Stimulated activated CD4-positive, alpha-beta T cell treated with anti-CD3 and anti-CD28 coated beads, TNF-alpha, amount 100 ng/mL, for 48 hours (primary cell): Measurements from ENCODE around the gene MRPL2.
"Not testable (repeated sequence)": the region's sequence is repeated elsewhere in the genome, so short reads cannot be mapped to it uniquely, and the experiment has no call there.

Experiments
- DNase-seq, 3 donors: peaks; one replicate each; pipeline ENCODE4 v3.0.0-alpha.2; 2020; ENCODE audit warnings: low read depth in 3 of 3

The MRPL2 gene

DNA sequence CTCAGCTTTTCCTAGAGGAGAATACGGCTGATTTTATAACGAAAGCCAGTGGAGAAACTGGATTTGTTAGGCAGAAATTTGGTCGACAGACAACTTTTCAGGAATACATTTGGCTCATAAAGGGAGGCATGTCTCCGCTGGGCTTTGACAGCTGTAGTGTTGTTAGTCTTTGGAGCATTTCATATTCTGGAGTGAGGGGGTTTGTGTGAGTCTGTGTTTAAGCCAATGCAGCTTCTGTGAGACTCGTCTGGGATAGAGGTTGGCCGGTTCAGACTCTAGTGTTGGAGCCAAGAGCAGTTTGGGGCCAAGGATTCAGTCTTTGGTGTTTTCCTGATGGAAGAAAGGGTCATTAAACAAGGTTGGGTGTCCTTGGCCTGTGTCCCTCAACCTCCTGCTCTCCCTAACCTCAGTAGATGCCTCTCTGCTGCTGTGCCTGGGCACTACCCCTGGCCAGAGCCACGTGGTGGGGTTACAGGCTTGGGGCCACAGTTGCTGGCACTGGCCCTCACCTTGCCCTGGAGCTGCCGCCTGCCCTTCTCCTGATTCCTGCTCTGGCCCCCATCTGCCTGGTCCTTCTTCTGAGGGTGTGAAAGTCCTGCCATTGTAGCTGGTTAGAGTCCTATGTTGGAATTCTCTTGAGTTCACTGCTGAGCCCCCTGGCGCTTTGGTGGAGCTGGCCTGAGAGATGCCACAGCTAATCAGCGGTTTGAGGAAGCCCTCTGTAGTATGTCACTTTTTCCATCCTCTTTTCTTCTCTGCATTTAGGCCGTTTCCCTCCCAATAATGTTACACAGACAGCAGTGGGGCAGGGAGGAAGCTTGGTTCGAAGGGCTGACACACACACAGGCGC is 23.8 kb upstream of the MRPL2 start:
- DNase-seq, result no peak

DNA sequence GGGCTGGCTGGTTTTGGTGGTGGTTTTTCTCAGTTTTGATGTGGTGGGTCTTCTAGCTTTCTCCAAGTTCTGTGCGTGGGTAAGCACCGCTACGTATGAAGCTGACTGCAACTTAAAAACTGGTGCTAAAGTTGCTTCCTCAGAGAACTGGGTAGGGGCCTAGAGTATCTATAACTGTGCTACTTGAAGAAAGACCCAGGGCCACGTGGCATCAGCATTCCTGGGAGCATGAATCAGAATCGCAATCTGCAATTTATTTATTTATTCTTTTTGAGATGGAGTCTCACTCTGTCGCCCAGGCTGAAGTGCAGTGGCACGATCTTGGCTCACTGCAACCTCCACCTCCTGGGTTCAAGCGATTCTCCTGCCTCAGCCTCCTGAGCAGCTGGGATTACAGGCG is 22.7 kb upstream of the MRPL2 start:
- DNase-seq, result not testable (repeated sequence)

DNA sequence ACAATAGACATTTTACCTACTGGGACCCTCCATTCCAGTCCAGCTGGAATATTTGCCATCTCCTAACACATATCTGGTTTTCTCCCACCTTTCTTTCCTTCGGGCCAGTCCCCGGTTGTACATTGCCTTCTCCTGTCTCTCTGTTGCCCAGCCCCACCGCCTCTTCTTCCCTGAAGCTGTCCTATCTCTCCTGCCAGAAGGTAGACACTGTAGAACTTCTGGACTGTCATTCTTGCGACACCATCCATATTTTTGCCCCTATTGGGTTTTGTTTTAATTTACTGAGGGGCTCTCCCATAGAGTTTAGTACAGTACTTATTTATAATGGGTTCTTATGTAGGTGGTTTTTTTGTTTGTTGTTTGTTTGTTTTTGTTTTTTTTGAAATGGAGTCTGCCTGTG is 21.8 kb upstream of the MRPL2 start:
- no peak for DNase-seq

DNA sequence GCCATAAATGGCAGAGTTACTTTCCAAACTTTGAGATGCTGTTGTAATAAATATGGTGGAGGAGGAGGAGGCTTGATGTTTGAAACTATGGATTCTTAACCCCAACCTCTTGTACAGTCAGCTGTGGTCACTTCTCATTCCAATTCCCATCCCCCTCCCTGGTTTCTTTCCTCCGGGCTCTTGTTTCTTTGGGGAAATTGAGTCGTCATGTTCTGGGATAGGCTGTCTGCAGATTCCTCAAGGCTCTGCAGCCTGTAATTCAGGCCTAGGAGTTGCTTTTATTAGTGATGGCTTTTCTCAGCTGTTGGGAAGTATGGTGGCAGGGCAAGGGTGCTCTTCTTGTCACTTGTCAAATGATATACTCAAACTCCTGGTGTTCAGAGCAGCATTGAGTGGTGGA is 19.5 kb upstream of the MRPL2 start:
- DNase-seq, result no peak

DNA sequence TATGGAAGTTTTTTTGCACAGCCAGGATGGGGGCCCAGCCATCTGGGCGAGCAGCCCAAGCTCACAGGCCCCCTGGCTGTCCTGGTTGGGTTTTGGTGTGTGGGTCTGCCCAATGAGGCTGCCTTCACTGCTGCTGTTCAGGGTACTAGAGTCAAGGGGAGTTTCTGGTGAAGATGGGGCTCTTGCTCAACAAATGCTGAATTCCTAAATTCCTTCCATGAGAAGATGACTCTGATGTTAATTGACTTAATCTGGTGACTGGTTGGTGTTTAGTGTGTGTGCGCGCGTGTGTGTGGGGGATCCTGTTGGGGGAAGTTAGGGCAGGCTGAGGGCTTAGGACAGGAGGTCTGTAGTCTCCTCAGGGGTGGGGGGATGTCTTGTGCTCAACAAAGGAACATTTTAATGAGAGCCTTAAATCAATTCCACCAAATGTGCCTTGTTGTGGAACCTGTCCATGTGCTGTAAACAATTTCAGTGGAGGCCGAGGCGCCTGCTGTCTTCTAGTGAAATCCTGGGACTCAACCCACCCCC is 18.8 kb upstream of the MRPL2 start:
- no peak for DNase-seq

DNA sequence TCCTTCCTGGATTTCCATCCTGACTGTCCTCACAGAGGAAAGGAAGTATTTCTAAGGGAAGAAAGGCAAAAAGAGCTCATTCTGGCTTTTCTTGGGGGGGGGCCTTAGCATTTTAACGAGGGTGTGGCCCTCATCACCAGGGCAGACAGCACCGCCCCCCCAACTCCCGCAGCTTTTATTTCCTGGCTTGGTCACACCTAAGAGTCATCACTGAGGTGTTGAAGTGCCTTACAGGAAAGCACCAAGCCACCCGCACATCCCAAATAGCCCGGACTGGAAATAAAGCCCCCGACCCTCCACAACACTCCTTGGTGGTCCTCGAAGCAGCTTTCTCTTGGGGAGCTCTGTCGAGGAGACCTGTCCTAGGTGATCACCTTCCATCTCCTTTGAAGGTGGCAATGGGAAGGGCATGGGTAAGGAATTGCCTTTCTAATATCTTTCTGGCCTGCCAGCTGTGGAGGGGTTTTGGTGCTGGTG is 18.1 kb upstream of the MRPL2 start:
- no peak for DNase-seq

DNA sequence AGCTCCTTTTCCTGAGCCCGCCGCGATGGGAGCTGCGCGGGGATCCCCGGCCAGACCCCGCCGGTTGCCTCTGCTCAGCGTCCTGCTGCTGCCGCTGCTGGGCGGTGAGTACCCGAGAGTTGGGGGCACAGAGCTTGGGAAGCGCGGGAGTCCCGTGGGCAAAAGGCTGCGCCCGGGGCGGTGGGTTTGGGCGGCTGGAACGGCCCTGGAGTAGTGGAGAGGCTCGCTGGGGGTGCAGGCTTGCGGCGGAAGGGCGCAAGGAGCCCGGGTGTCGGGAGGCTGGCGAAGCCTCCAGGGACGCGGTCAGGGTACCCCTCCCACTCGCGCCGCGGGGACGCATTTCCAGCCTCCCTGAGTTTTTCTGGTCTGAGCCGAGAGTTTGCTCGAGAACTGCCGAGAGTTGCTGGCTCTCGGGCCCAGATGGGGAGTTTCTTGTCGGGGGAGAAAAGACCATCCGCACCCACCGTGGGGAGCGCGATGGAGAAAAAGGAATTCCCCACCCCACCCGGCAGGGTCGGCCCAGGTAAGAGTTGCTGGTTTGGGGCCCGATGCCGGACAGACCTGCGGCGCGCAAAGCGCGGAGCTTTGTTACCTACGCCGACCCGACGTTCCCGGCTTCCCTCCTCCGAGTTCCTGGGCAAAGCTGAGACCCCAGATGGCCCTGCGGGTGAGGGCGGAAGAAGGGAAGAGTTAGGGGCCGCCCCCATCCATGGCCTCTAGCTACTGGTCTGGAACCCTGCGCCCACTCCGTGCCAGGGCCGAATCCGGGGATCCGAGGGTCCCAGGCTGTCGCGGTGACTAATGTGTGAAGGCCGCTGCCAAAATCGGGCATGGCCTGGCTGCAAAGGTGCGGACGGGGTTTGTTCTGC is 17.5 kb upstream of the MRPL2 start:
- no peak for DNase-seq

DNA sequence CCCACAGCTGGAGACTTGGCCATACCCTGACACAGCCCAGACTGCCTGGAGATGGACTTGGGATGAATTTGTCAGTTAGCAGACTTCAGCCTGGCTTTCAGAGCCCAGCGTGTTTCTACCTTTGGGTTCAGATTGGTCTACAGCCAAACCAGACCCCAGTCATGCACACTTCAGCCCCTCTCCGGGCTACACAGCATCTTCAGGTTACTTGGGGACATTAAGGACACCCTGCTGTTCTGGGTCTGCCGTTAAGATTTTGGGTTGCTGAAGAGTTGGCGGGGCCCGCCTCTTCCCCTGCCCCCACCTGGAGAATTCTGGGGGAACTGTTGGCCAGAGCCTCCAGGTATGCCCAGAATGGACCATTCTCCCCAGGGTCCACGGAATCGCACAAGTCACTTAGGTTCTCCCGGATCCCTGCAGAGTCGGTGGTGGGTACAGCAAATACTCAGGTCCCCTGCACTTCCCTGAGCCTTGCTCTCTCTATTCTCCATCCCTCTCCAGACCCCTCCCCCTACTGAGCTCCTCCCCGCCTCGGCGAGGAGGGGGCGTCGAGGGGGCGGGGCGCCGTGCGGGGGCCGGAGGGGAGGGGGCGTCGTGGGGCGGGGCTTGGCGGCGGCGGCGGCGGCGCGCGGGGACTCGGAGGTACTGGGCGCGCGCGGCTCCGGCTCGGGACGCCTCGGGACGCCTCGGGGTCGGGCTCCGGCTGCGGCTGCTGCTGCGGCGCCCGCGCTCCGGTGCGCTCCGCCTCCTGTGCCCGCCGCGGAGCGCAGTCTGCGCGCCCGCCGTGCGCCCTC is 16.6 kb upstream of the MRPL2 start, which contains the start of gene PTK7:
Gene PTK7, plus strand, starts transcription at position 645 of the 794 bp plus-strand sequence. CDS start 175 bp downstream, outside the sequence.
- peak in 1 of 3 donors; percentile 36 for DNase-seq

DNA sequence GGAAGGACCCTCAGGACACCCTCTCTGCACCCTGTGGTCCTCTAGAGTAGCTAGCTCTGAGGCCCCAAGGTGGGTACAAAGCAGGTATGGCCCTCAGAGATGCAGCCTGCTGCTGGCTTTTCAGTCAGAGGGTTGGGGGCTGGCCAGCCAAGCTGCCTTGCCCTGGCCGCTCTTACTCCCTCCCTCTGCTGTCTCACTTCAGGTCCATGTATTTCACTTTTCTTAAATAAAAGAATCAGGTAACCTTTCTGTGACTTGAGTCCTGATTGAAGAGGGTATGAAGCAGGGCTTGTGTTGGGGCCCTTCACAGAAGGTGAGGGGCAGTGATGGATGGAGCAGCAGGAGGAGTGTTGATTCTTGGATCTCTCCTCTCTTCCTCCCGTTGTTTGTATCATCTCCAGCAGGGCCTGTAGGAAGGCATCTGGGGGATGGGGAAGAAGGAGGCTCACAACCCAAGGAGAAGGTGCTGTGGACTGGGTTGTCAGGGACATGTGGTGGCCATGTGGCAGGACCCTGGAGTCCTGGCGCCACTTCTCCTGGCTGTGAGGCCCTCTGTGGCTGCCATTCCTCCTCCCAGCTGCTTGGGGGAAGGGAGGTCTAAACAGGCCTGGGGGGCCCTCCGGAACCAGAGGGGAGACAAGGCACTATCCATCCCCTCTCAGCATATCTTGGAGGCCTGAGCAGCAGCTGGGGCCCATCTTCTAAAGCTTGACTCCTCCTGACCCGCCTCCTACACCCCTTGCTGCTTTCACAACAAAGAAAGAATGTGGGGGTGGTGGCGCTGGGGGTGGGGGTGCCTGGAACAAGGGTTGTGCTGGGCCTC is 15.8 kb upstream of the MRPL2 start:
- no peak for DNase-seq

DNA sequence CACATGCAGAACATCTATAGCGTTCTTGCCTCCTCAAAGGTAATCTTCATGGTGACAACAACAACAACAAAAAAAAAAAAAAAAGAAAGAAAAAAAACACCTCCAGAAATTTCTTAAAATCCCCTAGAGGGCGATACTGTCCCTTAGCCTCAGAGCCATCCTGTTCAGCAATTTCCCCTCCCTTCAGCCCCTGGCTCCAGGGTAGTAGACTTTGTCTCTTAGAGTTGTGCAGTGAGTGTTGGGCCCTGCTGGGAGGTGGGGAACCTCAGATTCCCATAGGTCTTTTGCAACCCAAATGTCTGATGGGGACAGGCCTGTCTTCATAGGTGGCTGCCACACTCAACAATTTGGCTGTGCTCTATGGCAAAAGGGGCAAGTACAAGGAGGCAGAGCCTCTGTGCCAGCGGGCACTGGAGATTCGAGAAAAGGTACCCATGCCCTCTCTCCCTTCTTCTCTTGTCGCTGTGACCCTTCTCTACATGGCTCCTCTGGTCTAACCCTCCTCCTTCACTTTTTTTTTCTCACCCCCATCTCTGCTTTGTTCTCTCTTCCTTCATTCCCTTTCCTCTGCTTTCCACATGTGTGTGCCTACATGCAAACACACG is 10.9 kb upstream of the MRPL2 start:
- DNase-seq, result no peak

DNA sequence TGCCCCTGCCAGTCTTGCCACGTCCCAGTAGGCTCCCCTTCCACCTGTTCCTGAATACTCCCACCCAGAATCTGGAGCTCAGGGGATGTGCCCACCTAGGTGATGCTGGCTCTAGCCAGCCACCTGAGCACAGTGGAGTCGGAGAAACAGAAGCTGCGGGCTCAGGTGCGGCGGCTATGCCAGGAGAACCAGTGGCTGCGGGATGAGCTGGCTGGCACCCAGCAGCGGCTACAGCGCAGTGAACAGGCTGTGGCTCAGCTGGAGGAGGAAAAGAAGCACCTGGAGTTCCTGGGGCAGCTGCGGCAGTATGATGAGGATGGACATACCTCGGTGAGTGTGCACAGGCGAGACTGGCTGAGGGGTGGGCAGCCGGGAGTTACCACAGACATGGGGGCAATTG is 3.6 kb upstream of the MRPL2 start:
- no peak for DNase-seq

DNA sequence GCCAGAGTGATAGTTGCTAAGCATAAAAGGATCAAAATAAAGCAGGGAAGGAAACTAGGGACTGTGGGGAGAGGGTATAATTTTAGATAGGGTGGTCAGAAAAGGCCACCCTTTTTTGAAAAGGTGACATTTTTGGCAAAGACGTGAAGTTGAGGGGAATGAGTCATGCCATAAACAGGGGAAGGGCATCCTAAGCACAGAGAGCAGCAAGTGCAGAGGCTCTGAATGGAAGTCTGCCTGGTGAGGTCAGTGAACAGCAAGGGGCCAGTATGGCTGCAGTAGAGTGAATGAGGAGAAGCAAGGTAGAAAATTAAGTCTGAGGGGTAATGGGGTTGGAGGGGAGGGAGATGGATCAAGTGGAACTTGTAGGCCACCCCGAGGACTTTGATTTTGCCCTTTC is 2.6 kb upstream of the MRPL2 start:
- DNase-seq, result no peak

DNA sequence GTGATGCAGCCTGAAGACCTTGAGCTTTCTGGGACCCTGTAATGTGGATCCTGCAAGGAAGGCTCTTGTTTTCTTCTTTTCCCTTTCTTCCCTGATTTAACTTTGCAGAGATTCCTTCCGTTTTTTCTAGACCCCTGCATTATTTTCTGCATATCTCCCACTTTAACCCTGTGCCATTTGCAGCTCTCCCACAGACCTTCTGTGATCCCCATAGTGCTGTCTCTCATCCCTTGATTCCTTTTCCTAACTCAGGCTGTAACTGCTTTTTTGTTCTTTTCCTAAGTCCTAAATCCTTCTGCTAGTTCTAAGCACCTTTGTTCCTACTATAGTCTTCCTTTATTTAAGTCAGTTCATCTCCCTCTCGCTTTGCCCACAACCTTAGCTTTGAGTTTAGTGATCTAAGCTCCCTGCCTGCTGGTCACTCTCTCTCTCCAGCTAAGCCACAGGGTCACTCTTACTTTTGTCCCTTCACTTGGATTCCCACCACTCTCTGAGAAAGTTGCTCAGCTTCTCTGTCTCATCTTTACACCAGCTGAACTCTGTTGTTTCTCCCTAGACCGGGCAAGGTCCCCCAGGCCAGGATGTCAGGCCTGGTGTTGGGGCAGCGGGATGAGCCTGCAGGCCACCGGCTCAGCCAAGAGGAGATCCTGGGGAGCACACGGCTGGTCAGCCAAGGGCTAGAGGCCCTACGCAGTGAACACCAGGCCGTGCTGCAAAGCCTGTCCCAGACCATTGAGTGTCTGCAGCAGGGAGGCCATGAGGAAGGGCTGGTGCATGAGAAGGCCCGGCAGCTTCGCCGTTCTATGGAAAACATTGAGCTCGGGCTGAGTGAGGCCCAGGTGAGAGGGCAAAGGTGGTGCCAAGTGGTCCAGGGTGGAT is 1.8 kb upstream of the MRPL2 start:
- no peak for DNase-seq

DNA sequence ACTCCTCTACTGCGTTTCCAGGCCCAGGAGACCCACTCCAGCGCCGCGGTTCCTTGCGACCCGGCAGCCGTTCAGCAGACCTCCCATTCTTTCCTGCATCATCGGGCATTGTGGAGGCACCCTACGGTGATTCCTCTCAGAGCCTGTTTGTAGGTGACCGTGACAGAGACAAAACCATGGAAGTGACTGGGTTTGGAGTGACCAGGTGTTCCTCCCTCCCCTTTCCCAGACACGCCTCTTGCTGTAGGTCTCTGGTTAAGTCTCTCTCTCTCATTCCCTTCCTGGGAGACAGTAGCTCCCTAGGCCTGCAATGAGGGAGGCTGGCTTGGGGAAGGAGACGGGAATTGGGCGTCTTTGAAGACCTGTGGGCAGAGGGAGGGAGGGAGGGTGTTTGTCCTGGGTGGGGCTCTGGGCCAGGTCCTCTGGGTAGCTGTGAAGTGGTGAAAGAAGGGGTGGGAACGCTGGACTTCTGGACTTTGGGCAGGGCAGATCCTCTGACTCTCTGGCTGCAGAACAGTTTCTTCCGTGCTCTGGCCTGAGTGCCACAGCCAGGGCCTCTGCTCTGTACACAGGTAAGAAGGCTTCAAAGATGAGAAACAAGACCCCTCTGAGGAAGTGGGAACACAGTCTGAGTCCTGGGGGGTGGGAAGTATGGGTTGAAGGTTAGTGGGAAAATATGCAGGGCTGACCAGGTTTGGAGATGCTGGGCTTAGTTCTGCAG is 960 bp upstream of the MRPL2 start:
- DNase-seq, result no peak

DNA sequence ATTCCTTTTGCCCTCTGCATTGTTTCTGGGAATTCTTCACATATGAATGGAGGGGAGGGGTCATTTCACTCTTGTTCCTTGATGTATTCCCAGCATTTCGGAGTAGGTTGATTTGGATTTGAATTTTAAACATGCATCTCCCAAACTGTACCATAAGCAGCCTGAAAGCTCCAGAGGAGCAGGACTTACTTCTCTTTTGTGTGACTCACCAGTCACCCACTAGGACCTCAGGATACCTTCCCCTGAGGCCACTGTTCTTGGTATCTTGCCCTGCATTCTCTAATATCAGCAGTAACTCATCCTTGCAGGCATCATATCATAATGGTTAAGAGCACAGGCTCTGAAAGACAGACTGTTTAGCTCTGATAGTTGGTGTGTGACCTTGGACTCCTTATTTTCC is 703 bp downstream of the MRPL2 start:
- no peak for DNase-seq

DNA sequence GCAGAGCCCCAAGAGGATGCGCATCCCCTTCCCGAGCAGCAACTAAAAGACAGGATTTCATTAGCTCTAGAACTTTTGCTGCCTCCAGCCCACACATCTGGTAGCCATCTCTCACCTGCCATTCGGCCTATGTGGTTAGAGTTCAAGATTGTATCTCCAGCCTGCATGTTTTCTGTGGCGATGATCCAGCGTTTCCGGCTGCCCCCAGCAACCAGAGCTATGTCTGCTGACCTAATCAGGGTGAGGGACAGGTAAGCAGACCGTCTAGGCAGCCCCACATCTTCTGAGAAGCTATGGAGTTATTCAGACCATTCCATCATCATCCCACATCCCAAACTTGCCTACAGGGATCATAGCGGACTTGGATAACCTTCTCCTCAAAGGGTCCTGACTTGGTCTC is 3.3 kb downstream of the MRPL2 start:
- no peak for DNase-seq

DNA sequence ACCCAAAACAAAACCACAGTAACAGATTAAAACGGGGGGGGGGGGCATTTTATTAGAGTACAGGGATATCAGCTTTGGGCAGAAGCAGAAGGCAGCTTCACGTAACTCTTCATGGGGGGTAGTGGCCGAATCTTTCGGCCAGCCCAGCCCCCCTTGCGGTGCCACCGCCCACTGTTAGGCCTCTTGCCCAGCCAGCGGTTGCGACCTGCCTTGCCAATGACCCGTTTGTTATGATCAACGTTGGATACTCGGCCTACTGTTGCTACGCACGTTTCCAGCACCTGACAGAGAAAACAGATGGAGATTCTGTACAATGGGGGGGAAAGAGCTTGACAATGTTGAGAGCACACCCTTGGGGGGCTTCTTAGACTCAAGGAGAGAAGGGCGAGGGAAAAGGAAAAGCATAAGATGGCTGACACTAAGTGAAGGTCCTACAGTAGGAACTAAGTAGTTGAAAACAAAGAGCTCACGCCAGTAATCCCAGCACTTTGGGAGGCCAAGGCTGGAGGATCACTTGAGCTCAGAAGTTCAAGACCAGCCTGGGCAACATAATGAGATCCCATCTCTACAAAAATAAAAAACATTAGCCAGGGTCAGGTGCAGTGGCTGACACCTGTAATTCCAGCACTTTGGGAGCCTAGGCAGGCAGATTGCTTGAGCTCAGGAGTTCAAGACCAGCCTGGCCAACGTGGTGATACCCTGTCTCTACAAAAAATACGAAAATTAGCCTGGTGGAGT is 4.9 kb downstream of the MRPL2 start:
- DNase-seq, result no peak
